Activated CD4-positive, alpha-beta T cell treated with anti-CD3 and anti-CD28 coated beads for 24 hours (primary cell): Measurements from ENCODE around the gene L3MBTL1.

ENCODE experiments used
- DNase-seq, 2 donors: peaks; one replicate each; pipeline ENCODE4 v3.0.0-alpha.2; 2020; ENCODE audit warnings: low read depth in 2 of 2

L3MBTL1 gene

DNA sequence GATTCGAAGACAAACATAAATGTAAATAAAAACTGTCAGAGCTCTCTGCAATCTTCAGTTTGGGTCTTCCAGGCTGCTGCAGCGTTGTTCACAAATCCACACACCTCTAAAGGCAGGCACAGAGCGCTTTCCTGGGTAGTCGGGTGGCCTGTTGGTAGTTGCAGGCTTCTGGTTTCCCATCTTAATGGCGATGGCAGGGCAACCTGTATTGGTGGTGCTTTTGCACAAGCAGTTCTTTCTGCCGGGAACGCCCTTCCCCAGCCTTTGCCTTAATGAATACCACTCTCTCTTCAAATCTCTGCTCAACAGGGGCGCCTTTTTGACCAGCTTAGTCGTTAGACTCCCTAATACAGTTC lies 82.5 kb downstream of the L3MBTL1 start:
- DNase-seq, result no peak

DNA sequence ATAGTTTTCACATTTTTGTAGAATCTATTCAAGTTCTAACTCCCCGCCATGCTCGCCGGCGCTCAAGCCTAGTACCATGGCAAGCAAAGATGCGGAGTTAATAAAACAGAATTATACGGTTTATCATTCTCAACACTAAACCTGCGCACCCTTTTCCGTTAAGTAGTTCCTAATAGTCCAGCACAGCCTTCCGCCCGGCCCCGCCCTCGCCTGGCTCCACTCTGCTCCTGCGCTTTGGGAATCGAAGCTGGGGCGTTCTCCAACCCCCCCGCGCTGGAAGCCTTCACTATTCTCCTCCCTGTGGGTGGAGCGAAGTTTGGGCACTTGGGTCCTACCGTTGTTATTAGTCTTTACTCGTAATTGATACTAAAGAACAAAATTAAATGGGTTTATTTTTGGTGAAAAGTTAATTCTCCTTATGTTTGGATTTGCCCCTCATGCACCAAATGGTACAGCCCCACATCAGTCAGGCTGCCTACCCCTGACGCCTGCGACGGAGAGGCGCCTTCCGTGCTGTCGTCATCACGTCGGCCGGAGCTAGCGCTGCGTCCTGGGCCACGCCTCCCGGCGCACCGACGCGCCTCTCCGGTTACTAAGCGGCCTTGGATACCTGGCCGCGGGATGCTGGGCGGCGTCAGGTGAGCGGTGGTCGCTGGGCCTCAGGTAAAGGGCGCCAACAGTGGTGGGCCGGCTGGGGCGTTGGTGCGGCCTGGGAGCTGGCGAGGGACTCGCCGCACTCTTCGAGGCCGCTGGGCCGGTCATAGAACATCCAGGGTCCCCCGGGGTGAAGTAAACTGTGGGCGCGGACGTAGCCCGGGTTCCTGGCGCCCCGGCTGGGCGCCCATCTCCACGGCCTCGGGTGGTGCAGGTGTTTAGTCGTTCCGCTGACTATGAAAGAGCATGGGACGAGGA lies 83.2 kb downstream of the L3MBTL1 start, which contains the start of gene IFT52:
Gene IFT52 (plus strand): TSS at position 546 of the 912 bp plus-strand sequence. CDS start 3,762 bp downstream, outside the sequence.
- peak; percentile 79 to 82 for DNase-seq
